HG03378 (cell line): ENCODE measurements around the gene MTF1.
"Not testable (repeated sequence)": the region's sequence is repeated elsewhere in the genome, so short reads cannot be mapped to it uniquely, and the experiment has no call there.

ENCODE experiments used
- ATAC-seq: cut with Tn5 transposase; IDR thresholded peaks from one replicate; pipeline ENCODE4 v1.9.1; 2021; ENCODE audit warnings: mild to moderate bottlenecking, moderate library complexity; ENCODE audit not compliant: unreplicated experiment

The MTF1 gene

GRCh38 chr1:37859507-37860345 is at the start of gene MTF1:
Gene MTF1, minus strand, starts transcription at chr1:37859592. Its CDS starts 1,934 bp downstream, at chr1:37857658.
- ATAC-seq: peak; percentile 76

- ATAC-seq: not testable (repeated sequence)
Measured at GRCh38 chr1:37908531-37908930, 49.1 kb upstream of the MTF1 start.

GRCh38 chr1:37907416-37908125 is 48.2 kb upstream of the MTF1 start:
- ATAC-seq: not testable (repeated sequence)

- ATAC-seq: not testable (repeated sequence)
Measured at GRCh38 chr1:37906591-37906990, 47.2 kb upstream of the MTF1 start.

- ATAC-seq: no peak
Measured at GRCh38 chr1:37905727-37906126, 46.3 kb upstream of the MTF1 start.

GRCh38 chr1:37903921-37904320 is 44.5 kb upstream of the MTF1 start:
- ATAC-seq: not testable (repeated sequence)

- no peak for ATAC-seq
Measured at GRCh38 chr1:37902983-37903382, 43.6 kb upstream of the MTF1 start.

GRCh38 chr1:37901893-37902225 is 42.5 kb upstream of the MTF1 start:
- no peak for ATAC-seq

GRCh38 chr1:37901191-37901892 is 42.0 kb upstream of the MTF1 start:
- no peak for ATAC-seq

GRCh38 chr1:37897563-37897962 is 38.2 kb upstream of the MTF1 start:
- ATAC-seq: not testable (repeated sequence)

GRCh38 chr1:37893673-37894072 is 34.3 kb upstream of the MTF1 start:
- ATAC-seq: no peak

GRCh38 chr1:37892151-37893047 is 33.0 kb upstream of the MTF1 start:
- no peak for ATAC-seq

- no peak for ATAC-seq
Measured at GRCh38 chr1:37890378-37891014, 31.1 kb upstream of the MTF1 start.

- ATAC-seq: no peak
Measured at GRCh38 chr1:37888022-37888700, 28.8 kb upstream of the MTF1 start.

GRCh38 chr1:37884145-37884544 is 24.8 kb upstream of the MTF1 start:
- no peak for ATAC-seq

GRCh38 chr1:37883671-37884070 is 24.3 kb upstream of the MTF1 start:
- no peak for ATAC-seq

- ATAC-seq: no peak
Measured at GRCh38 chr1:37879865-37880264, 20.5 kb upstream of the MTF1 start.

GRCh38 chr1:37878071-37878470 is 18.7 kb upstream of the MTF1 start:
- ATAC-seq: no peak

- ATAC-seq: no peak
Measured at GRCh38 chr1:37875833-37876232, 16.4 kb upstream of the MTF1 start.

GRCh38 chr1:37872692-37873091 is 13.3 kb upstream of the MTF1 start:
- ATAC-seq: no peak
